PFSK-1 (cell line): ENCODE results near the gene TPSB2.
"Not testable (repeated sequence)": the region's sequence is repeated elsewhere in the genome, so short reads cannot be mapped to it uniquely, and the experiment has no call there.

ENCODE experiments used
- FOXP2 ChIP-seq: optimal IDR thresholded peaks from 2 replicates; pipeline ENCODE3; 2011; ENCODE audit warnings: borderline replicate concordance, control low read depth, inconsistent platforms; ENCODE audit not compliant: insufficient read depth; ENCODE audit errors: extremely low read length, extremely low read depth
- POLR2AphosphoS5 ChIP-seq: IDR thresholded peaks from 2 replicates; pipeline ENCODE4 v1.6.1; 2012; ENCODE audit warnings: low read depth, mild to moderate bottlenecking, control low read depth, low read length, moderate library complexity
- SIN3A ChIP-seq: IDR thresholded peaks from 2 replicates; pipeline ENCODE4 v1.6.1; 2012; ENCODE audit warnings: mild to moderate bottlenecking, low read length, moderate library complexity, borderline replicate concordance; ENCODE audit not compliant: insufficient read depth
- TAF1 ChIP-seq: IDR thresholded peaks from 2 replicates; pipeline ENCODE4 v1.6.1; 2012; ENCODE audit warnings: low read length, control low read depth, borderline replicate concordance; ENCODE audit not compliant: insufficient read depth
- TF ChIP-seq, protein P1 (sequence below), 2 experiments: IDR thresholded peaks; 2 replicates each; pipeline versions ENCODE4 v1.6.1 to v1.8.0; 2011 to 2012; ENCODE audit warnings: low read depth in 2 of 2, low read length in 2 of 2, control low read depth in 1 of 2, inconsistent platforms in 1 of 2, mild to moderate bottlenecking in 1 of 2, moderate library complexity in 1 of 2; ENCODE audit not compliant: insufficient read depth in 1 of 2

The TPSB2 gene

DNA sequence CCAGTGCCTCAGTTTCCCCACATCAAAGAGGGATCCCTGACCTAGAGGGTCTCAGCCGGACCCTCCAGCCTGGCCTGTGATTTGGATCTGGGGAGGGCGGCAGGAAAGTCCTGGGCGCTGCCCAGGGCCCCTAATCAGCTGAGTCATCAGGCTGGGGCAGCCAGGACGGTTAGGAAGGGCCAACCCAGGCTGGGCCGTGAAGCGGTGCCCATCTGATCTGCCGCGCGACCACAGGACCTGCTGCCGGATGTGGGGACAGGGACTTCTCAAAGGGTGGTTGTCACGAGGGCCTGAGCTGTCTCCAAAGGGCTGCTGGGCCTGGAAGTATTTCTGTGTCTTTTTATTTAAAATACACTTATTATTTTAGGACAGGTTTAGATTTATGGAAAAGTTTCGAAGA, 14.9 kb upstream of the TPSB2 start:
- TF ChIP-seq, protein P1, sequence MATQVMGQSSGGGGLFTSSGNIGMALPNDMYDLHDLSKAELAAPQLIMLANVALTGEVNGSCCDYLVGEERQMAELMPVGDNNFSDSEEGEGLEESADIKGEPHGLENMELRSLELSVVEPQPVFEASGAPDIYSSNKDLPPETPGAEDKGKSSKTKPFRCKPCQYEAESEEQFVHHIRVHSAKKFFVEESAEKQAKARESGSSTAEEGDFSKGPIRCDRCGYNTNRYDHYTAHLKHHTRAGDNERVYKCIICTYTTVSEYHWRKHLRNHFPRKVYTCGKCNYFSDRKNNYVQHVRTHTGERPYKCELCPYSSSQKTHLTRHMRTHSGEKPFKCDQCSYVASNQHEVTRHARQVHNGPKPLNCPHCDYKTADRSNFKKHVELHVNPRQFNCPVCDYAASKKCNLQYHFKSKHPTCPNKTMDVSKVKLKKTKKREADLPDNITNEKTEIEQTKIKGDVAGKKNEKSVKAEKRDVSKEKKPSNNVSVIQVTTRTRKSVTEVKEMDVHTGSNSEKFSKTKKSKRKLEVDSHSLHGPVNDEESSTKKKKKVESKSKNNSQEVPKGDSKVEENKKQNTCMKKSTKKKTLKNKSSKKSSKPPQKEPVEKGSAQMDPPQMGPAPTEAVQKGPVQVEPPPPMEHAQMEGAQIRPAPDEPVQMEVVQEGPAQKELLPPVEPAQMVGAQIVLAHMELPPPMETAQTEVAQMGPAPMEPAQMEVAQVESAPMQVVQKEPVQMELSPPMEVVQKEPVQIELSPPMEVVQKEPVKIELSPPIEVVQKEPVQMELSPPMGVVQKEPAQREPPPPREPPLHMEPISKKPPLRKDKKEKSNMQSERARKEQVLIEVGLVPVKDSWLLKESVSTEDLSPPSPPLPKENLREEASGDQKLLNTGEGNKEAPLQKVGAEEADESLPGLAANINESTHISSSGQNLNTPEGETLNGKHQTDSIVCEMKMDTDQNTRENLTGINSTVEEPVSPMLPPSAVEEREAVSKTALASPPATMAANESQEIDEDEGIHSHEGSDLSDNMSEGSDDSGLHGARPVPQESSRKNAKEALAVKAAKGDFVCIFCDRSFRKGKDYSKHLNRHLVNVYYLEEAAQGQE (IDR thresholded peaks at IDR 0.05; ENCODE audit: insufficient read depth in 1 of 2, low read depth in 2 of 2, low read length in 2 of 2): no peak
- TF ChIP-seq POLR2AphosphoS5: no peak
- TF ChIP-seq SIN3A: no peak
- no peak for TF ChIP-seq TAF1
- TF ChIP-seq FOXP2: no peak

DNA sequence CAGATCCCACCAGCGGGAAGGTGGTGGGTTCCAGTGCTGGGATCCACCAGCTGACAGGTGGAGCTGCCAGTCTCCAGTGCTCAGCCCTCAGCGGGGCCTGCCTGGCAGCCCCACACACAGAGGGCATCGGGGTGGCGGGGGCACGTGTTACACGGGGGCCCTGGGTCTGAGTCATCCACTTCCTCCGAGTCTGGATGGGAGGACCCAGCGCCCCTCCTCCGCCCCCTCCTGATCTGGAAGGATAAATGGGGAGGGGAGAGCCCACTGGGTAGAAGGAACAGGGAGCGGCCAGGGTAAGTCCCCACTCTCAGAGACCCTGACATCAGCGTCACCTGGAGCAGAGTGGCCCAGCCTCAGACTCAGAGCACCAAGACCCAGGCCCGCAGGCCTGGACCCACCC, 10.5 kb upstream of the TPSB2 start, which contains the start of gene TPSAB1:
Gene TPSAB1, plus strand, starts transcription at position 270 of the 400 bp plus-strand sequence. CDS start 234 bp downstream, outside the sequence.
- not testable (repeated sequence) for TF ChIP-seq FOXP2, SIN3A
- TF ChIP-seq, protein P1 (IDR thresholded peaks at IDR 0.05; ENCODE audit: insufficient read depth in 1 of 2, low read depth in 2 of 2, low read length in 2 of 2): not testable (repeated sequence)

DNA sequence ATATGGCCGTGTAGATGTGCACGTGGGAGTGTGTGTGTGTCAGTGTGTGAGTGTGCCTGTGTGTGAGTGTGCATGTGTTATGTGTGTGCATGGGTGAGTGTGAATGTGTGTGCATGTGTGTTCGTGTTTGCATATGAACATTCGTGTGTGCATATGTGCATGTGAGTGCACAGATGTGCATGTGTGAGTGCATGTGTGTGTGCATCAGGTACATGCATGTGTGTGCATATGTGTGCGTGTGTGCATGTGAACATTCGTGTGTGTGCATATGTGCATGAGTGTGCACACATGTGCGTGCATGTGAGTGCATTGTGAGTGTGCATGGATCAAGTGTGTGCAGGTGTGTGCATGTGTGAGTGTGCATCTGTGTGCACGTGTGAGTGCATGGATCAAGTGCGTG, 8.0 kb upstream of the TPSB2 start:
- no peak for TF ChIP-seq FOXP2
- no peak for TF ChIP-seq POLR2AphosphoS5

DNA sequence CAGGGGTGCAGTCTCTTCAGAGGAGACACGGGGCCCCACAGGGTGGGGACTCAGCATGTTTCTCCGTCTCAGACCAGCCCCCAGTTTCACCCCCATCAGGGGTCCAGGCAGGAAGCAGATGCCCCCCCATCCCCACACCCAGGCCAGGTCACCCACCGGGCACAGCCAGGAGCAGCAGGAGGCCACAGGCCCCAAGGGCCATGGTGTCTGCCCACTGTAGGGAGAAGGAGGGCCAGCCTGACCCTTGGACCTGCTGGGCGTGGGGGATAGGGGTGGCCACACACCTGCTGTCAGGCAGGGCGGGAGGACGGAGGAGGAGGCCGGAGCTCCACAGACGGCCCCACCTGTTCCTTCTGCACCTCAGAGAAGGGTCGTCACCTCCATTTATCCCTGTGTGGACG, 4.9 kb downstream of the TPSB2 start, which contains the start of gene TPSG1:
Gene TPSG1, minus strand, starts transcription at position 218 of the 401 bp plus-strand sequence. Its CDS starts 16 bp downstream, at position 202.
- TF ChIP-seq TAF1: no peak
- TF ChIP-seq, protein P1 (IDR thresholded peaks at IDR 0.05; ENCODE audit: insufficient read depth in 1 of 2, low read depth in 2 of 2, low read length in 2 of 2): no peak
- no peak for TF ChIP-seq FOXP2
- TF ChIP-seq SIN3A: no peak
- no peak for TF ChIP-seq POLR2AphosphoS5

DNA sequence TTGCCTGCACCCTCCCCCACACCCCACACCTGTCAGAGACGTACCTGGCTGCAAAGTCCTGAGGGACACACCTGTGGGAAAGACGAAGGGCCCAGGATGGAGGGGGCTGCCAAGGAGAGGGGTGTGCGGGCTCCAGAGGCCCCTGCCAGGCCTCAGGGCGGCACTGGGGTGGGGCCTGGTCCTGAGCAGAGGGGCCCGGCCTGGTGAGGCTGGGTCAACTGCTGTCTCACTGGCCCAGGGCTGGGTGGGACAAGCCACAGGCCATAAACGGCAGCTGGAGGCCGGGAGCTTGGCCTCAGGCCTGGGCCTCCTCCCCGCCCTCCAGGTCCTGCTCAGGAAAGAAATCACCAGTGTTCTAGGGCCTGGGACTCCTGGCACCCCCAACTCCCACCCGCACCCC, 5.4 kb downstream of the TPSB2 start:
- TF ChIP-seq, protein P1 (IDR thresholded peaks at IDR 0.05; ENCODE audit: insufficient read depth in 1 of 2, low read depth in 2 of 2, low read length in 2 of 2): no peak
- TF ChIP-seq FOXP2: no peak
